ENCODE results near the gene ASPN. TPM values are rescaled to one million over a fixed set of nuclear protein-coding genes. Genes with fewer than 3 reads are reported as not detected.

Gene ASPN
- total RNA-seq: 1 to 10 TPM; 3.9 to 6.3 (median 6.2) TPM

- DNase-seq (ENCODE audit: low spot score in 2 of 2): no peak
- no peak within 1 kb of the TSS for H3K4me3 ChIP-seq
- H3K27ac ChIP-seq: peak within 1 kb of the TSS in 1 of 2 donors; percentile 40
- intact Hi-C loops (cut with DNase I; ENCODE audit: low total_unique reads): no loop called here
- H3K9me3 ChIP-seq: no peaks in the 10 kb centered on the region
- no peak for TF ChIP-seq CTCF (IDR thresholded peaks at IDR 0.05)
- TF ChIP-seq POLR2AphosphoS5 (IDR thresholded peaks at IDR 0.05): no peak
- no peak for TF ChIP-seq POLR2A (IDR thresholded peaks at IDR 0.05)
- H3K36me3 ChIP-seq: no peaks in the 10 kb centered on the region
- no peaks in the 10 kb centered on the region for H3K4me1 ChIP-seq
- H3K27me3 ChIP-seq: no peaks in the 10 kb centered on the region
Observed at GRCh38 chr9:92482329-92482728, at the start of gene ASPN. TSS of gene ASPN (minus strand) at chr9:92482506.

- Histone ChIP-seq H3K27ac (no peak overlapping the region), H3K4me3 (no peak overlapping the region), H3K27me3 (no peaks in the 10 kb centered on the region), H3K36me3 (no peaks in the 10 kb centered on the region), H3K4me1 (no peaks in the 10 kb centered on the region), H3K9me3 (peaks cover 0 to 12% of the 10 kb centered on the region in 2 donors)
- DNase-seq (ENCODE audit: low spot score in 2 of 2): no peak
- TF ChIP-seq POLR2A (IDR thresholded peaks at IDR 0.05): no peak
- no peak for TF ChIP-seq CTCF (IDR thresholded peaks at IDR 0.05)
- no peak for TF ChIP-seq POLR2AphosphoS5 (IDR thresholded peaks at IDR 0.05)
- intact Hi-C loops (cut with DNase I; ENCODE audit: low total_unique reads): no loop called here
Observed at GRCh38 chr9:92530893-92531292, 48.6 kb upstream of the ASPN start.

GRCh38 chr9:92529124-92529523 is 46.8 kb upstream of the ASPN start:
- Histone ChIP-seq H3K36me3 (no peaks in the 10 kb centered on the region), H3K4me1 (no peaks in the 10 kb centered on the region), H3K27ac (no peak overlapping the region), H3K9me3 (peaks cover 0 to 12% of the 10 kb centered on the region in 2 donors), H3K4me3 (no peak overlapping the region), H3K27me3 (no peaks in the 10 kb centered on the region)
- TF ChIP-seq CTCF (IDR thresholded peaks at IDR 0.05): no peak
- TF ChIP-seq POLR2AphosphoS5 (IDR thresholded peaks at IDR 0.05): no peak
- no peak for TF ChIP-seq POLR2A (IDR thresholded peaks at IDR 0.05)
- no peak for DNase-seq (ENCODE audit: low spot score in 2 of 2)
- intact Hi-C loops (cut with DNase I; ENCODE audit: low total_unique reads): no loop called here

GRCh38 chr9:92528522-92528849 is 46.2 kb upstream of the ASPN start:
- H3K4me3 ChIP-seq: no peak overlapping the region
- H3K4me1 ChIP-seq: no peaks in the 10 kb centered on the region
- H3K27me3 ChIP-seq: no peaks in the 10 kb centered on the region
- no peak overlapping the region for H3K27ac ChIP-seq
- H3K36me3 ChIP-seq: no peaks in the 10 kb centered on the region
- no peak for DNase-seq (ENCODE audit: low spot score in 2 of 2)
- intact Hi-C loops (cut with DNase I; ENCODE audit: low total_unique reads): no loop called here
- TF ChIP-seq POLR2A (IDR thresholded peaks at IDR 0.05) (no peak), POLR2AphosphoS5 (IDR thresholded peaks at IDR 0.05) (no peak), CTCF (IDR thresholded peaks at IDR 0.05) (no peak)
- H3K9me3 ChIP-seq: peaks cover 0 to 12% of the 10 kb centered on the region in 2 donors

GRCh38 chr9:92527832-92528521 is 45.7 kb upstream of the ASPN start:
- no peaks in the 10 kb centered on the region for H3K27me3 ChIP-seq
- H3K4me1 ChIP-seq: no peaks in the 10 kb centered on the region
- H3K27ac ChIP-seq: no peak overlapping the region
- intact Hi-C loops (cut with DNase I; ENCODE audit: low total_unique reads): no loop called here
- no peak for DNase-seq (ENCODE audit: low spot score in 2 of 2)
- TF ChIP-seq CTCF (IDR thresholded peaks at IDR 0.05) (no peak), POLR2AphosphoS5 (IDR thresholded peaks at IDR 0.05) (no peak), POLR2A (IDR thresholded peaks at IDR 0.05) (no peak)
- H3K36me3 ChIP-seq: no peaks in the 10 kb centered on the region
- H3K4me3 ChIP-seq: no peak overlapping the region
- peaks cover 0 to 12% of the 10 kb centered on the region in 2 donors for H3K9me3 ChIP-seq

Data from breast epithelium (tissue), 4 donors.